GM20000 (cell line): ENCODE data around the gene TKT.

ENCODE experiments used
- DNase-seq: peaks from one replicate; pipeline ENCODE4 v3.0.0; 2012; ENCODE audit warnings: low spot score
- CTCF ChIP-seq: IDR thresholded peaks from 2 replicates; pipeline ENCODE4 v1.5.1; 2012; ENCODE audit warnings: mild to moderate bottlenecking, control low read depth; ENCODE audit errors: extremely low read depth, missing control alignments

Gene TKT

GRCh38 chr3:53227993-53228885 is 27.6 kb downstream of the TKT start:
- no peak for TF ChIP-seq CTCF
- no peak for DNase-seq

GRCh38 chr3:53226841-53227407 is 28.9 kb downstream of the TKT start:
- no peak for DNase-seq
- TF ChIP-seq CTCF: no peak

GRCh38 chr3:53226142-53226840 is 29.5 kb downstream of the TKT start:
- no peak for DNase-seq
- no peak for TF ChIP-seq CTCF

GRCh38 chr3:53225651-53226050 is 30.2 kb downstream of the TKT start:
- DNase-seq: no peak
- no peak for TF ChIP-seq CTCF

GRCh38 chr3:53225181-53225580 is 30.6 kb downstream of the TKT start:
- DNase-seq: no peak
- no peak for TF ChIP-seq CTCF

- TF ChIP-seq CTCF: no peak
- no peak for DNase-seq
Observed at GRCh38 chr3:53224536-53224935, 31.3 kb downstream of the TKT start.

- DNase-seq: no peak
- no peak for TF ChIP-seq CTCF
Observed at GRCh38 chr3:53224026-53224425, 31.8 kb downstream of the TKT start.
